ENCODE results near the gene MAP2. TPM values are rescaled to one million over a fixed set of nuclear protein-coding genes. Genes with fewer than 3 reads are reported as not detected.

MAP2 gene
- total RNA-seq, 1 experiment from 2014 or later: 7.6 TPM

DNA sequence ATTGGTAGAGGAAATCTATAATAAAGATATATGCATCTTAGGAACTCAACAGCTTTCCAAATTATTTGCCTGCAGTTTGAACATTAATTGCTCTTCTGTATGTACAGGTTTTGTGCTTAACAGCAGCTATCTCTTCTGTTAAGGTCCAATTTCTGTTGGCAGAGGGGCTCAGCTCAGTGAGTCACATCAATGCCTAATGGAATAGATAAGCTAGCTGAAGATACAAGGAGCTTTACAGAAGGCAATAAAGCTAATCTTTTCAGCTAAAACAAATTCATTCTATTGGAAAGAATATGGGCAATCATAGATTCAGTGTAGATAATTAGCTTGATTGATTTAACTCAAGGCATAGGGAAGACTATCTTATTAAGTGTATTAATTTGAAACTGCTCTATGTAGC lies 289.4 kb downstream of the MAP2 start:
- ChIA-PET CTCF (no interaction called here), POLR2A (no interaction called here)
- DNase-seq (ENCODE audit: low spot score) (no peak), ATAC-seq (no peak)
- Mint-ChIP-seq H3K27ac (no peak overlapping the region), H3K36me3 (no peaks in the 10 kb centered on the region), H3K4me3 (no peak overlapping the region), H3K4me1 (no peaks in the 10 kb centered on the region), H3K9me3 (no peaks in the 10 kb centered on the region), H3K27me3 (ENCODE audit: low read depth) (no peaks in the 10 kb centered on the region)
- TF ChIP-seq ZNF396 (CRISPR knock-in tag; IDR thresholded peaks at IDR 0.05; ENCODE audit: borderline replicate concordance) (no peak), ZMAT4 (CRISPR knock-in tag; IDR thresholded peaks at IDR 0.05) (no peak), SP1 (CRISPR knock-in tag; conservative IDR thresholded peaks at IDR 0.05) (no peak), NR3C1 (CRISPR knock-in tag; conservative IDR thresholded peaks at IDR 0.05; ENCODE audit: low read depth) (no peak), CREM (CRISPR knock-in tag; IDR thresholded peaks at IDR 0.05) (no peak)
- TF ChIP-seq, protein P1, sequence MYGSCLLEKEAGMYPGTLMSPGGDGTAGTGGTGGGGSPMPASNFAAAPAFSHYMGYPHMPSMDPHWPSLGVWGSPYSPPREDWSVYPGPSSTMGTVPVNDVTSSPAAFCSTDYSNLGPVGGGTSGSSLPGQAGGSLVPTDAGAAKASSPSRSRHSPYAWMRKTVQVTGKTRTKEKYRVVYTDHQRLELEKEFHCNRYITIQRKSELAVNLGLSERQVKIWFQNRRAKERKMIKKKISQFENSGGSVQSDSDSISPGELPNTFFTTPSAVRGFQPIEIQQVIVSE (CRISPR knock-in tag; IDR thresholded peaks at IDR 0.05; ENCODE audit: borderline replicate concordance): no peak

GRCh38 chr2:209719034-209719433 lies 295.2 kb downstream of the MAP2 start:
- Mint-ChIP-seq H3K36me3 (no peaks in the 10 kb centered on the region), H3K9me3 (no peaks in the 10 kb centered on the region), H3K4me1 (no peaks in the 10 kb centered on the region), H3K27ac (no peak overlapping the region), H3K4me3 (no peak overlapping the region), H3K27me3 (ENCODE audit: low read depth) (no peaks in the 10 kb centered on the region)
- DNase-seq (ENCODE audit: low spot score) (no peak), ATAC-seq (no peak)
- TF ChIP-seq E2F5 (CRISPR knock-in tag; IDR thresholded peaks at IDR 0.05): no peak
- TF ChIP-seq, protein P2, sequence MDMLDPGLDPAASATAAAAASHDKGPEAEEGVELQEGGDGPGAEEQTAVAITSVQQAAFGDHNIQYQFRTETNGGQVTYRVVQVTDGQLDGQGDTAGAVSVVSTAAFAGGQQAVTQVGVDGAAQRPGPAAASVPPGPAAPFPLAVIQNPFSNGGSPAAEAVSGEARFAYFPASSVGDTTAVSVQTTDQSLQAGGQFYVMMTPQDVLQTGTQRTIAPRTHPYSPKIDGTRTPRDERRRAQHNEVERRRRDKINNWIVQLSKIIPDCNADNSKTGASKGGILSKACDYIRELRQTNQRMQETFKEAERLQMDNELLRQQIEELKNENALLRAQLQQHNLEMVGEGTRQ (CRISPR knock-in tag; IDR thresholded peaks at IDR 0.05): no peak
- TF ChIP-seq ZNF263 (CRISPR knock-in tag; IDR thresholded peaks at IDR 0.05; ENCODE audit: low read depth): no peak
- TF ChIP-seq ZBTB21 (CRISPR knock-in tag; IDR thresholded peaks at IDR 0.05; ENCODE audit: borderline replicate concordance): no peak
- no peak for TF ChIP-seq SMAD4 (CRISPR knock-in tag; IDR thresholded peaks at IDR 0.05)
- TF ChIP-seq NR2C2 (CRISPR knock-in tag; IDR thresholded peaks at IDR 0.05): no peak
- TF ChIP-seq ZNF416 (CRISPR knock-in tag; IDR thresholded peaks at IDR 0.05): no peak
- TF ChIP-seq, protein P3, sequence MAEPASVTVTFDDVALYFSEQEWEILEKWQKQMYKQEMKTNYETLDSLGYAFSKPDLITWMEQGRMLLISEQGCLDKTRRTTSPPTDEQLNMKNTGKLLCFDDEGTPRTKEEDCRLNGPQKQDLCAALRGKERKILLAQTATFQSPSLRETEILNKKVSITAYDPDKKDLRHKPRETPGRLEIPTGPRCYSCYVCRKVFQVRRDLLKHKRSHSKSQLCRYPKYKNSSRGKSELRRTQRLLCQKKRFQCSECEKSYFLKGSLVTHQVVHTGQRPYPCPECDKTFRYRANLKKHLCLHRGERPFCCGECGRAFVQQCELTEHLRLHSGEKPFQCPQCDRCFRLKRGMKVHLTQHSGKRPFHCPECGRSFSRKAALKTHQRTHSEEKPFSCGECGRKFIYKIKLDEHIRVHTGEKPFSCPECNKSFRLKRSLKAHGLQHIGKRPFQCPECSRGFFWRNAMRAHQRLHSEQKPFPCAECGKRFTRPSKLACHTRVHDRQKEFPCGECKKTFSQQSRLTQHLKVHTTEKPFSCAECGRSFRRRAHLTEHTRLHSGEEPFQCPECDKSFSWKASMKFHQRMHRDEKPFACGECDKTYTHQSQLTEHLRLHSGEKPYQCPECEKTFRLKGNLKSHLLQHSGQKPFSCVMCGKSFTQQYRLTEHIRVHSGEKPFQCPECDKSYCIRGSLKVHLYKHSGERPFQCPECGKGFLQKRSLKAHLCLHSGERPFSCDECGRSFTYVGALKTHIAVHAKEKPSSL (CRISPR knock-in tag; conservative IDR thresholded peaks at IDR 0.05): no peak
- TF ChIP-seq JUN (CRISPR knock-in tag; IDR thresholded peaks at IDR 0.05): no peak
- TF ChIP-seq HMGA2 (CRISPR knock-in tag; IDR thresholded peaks at IDR 0.05): no peak
- no peak for TF ChIP-seq ZNF423 (CRISPR knock-in tag; IDR thresholded peaks at IDR 0.05)
- TF ChIP-seq MAX (CRISPR knock-in tag; IDR thresholded peaks at IDR 0.05): no peak
- no peak for TF ChIP-seq GABPB1 (CRISPR knock-in tag; IDR thresholded peaks at IDR 0.05)
- TF ChIP-seq, protein P4, sequence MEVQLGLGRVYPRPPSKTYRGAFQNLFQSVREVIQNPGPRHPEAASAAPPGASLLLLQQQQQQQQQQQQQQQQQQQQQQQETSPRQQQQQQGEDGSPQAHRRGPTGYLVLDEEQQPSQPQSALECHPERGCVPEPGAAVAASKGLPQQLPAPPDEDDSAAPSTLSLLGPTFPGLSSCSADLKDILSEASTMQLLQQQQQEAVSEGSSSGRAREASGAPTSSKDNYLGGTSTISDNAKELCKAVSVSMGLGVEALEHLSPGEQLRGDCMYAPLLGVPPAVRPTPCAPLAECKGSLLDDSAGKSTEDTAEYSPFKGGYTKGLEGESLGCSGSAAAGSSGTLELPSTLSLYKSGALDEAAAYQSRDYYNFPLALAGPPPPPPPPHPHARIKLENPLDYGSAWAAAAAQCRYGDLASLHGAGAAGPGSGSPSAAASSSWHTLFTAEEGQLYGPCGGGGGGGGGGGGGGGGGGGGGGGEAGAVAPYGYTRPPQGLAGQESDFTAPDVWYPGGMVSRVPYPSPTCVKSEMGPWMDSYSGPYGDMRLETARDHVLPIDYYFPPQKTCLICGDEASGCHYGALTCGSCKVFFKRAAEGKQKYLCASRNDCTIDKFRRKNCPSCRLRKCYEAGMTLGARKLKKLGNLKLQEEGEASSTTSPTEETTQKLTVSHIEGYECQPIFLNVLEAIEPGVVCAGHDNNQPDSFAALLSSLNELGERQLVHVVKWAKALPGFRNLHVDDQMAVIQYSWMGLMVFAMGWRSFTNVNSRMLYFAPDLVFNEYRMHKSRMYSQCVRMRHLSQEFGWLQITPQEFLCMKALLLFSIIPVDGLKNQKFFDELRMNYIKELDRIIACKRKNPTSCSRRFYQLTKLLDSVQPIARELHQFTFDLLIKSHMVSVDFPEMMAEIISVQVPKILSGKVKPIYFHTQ (CRISPR knock-in tag; IDR thresholded peaks at IDR 0.05): no peak
- TF ChIP-seq ZNF512 (CRISPR knock-in tag; IDR thresholded peaks at IDR 0.05; ENCODE audit: borderline replicate concordance): no peak
- TF ChIP-seq ZNF396 (CRISPR knock-in tag; IDR thresholded peaks at IDR 0.05; ENCODE audit: borderline replicate concordance): no peak
- ChIA-PET POLR2A (no interaction called here), CTCF (no interaction called here)
